Measurements from ENCODE around the gene PCSK6. TPM values are rescaled to one million over a fixed set of nuclear protein-coding genes. Genes with fewer than 3 reads are reported as not detected.
A peak's percentile ranks its signal among the peaks of the same experiment; 100 is the strongest.

Gene PCSK6
- total RNA-seq, 4 donors from 2014 or later, result 10.6 to 98.2 (median 12.8) TPM

GRCh38 chr15:101501703-101502373 lies 12.3 kb upstream of the PCSK6 start:
- Histone ChIP-seq H3K4me1 (peaks cover 0 to 33% (median 3%) of the 10 kb centered on the region in 4 donors), H3K27ac (peak overlapping the region in 1 of 4 donors; percentile 10), H3K9me3 (no peaks in the 10 kb centered on the region), H3K27me3 (no peaks in the 10 kb centered on the region), H3K36me3 (no peaks in the 10 kb centered on the region), H3K4me3 (no peak overlapping the region)
- peak in 2 of 3 donors; percentile 16 to 59 for DNase-seq
- peak in 4 of 6 experiments; percentile 25 to 47 (median 40) for TF ChIP-seq CTCF (IDR thresholded peaks at IDR 0.05)
- TF ChIP-seq POLR2A (IDR thresholded peaks at IDR 0.05), result no peak

GRCh38 chr15:101500865-101501551 lies 11.5 kb upstream of the PCSK6 start:
- no peak for DNase-seq
- Histone ChIP-seq H3K9me3 (no peaks in the 10 kb centered on the region), H3K36me3 (no peaks in the 10 kb centered on the region), H3K4me3 (no peak overlapping the region), H3K27me3 (no peaks in the 10 kb centered on the region), H3K4me1 (peaks cover 0 to 41% (median 4%) of the 10 kb centered on the region in 4 donors), H3K27ac (peak overlapping the region in 2 of 4 donors; percentile 10 to 32)
- TF ChIP-seq CTCF (IDR thresholded peaks at IDR 0.05) (no peak), POLR2A (IDR thresholded peaks at IDR 0.05) (no peak)

- no peaks in the 10 kb centered on the region for H3K9me3 ChIP-seq
- DNase-seq, result no peak
- H3K27ac ChIP-seq, result no peak overlapping the region
- H3K27me3 ChIP-seq, result peaks cover 0 to under 1% of the 10 kb centered on the region in 2 donors
- TF ChIP-seq CTCF (IDR thresholded peaks at IDR 0.05), result no peak
- no peak for TF ChIP-seq POLR2A (IDR thresholded peaks at IDR 0.05)
- H3K4me1 ChIP-seq, result peaks cover 0 to 45% (median 4%) of the 10 kb centered on the region in 4 donors
- H3K4me3 ChIP-seq, result no peak overlapping the region
- H3K36me3 ChIP-seq, result no peaks in the 10 kb centered on the region
Measured at GRCh38 chr15:101499863-101500713, 10.6 kb upstream of the PCSK6 start.

- no peak overlapping the region for H3K27ac ChIP-seq
- DNase-seq, result no peak
- peaks cover 0 to 45% (median 4%) of the 10 kb centered on the region in 4 donors for H3K4me1 ChIP-seq
- H3K36me3 ChIP-seq, result no peaks in the 10 kb centered on the region
- no peak for TF ChIP-seq CTCF (IDR thresholded peaks at IDR 0.05)
- no peak for TF ChIP-seq POLR2A (IDR thresholded peaks at IDR 0.05)
- H3K9me3 ChIP-seq, result no peaks in the 10 kb centered on the region
- no peak overlapping the region for H3K4me3 ChIP-seq
- peaks cover 0 to 3% of the 10 kb centered on the region in 2 donors for H3K27me3 ChIP-seq
Measured at GRCh38 chr15:101498717-101499480, 9.4 kb upstream of the PCSK6 start.

All from Peyer's patch (tissue), 4 donors.